ENCODE measurements around the gene NFATC2.

NFATC2 gene

Small RNAs within 50 kb of the gene (small RNA-seq; reads per million reads assigned to genes)
- 0 reads per million in 2 experiments for gene MIR3194
